ENCODE data around the gene RDH14. TPM values are rescaled to one million over a fixed set of nuclear protein-coding genes. Genes with fewer than 3 reads are reported as not detected.

The RDH14 gene, protein sequence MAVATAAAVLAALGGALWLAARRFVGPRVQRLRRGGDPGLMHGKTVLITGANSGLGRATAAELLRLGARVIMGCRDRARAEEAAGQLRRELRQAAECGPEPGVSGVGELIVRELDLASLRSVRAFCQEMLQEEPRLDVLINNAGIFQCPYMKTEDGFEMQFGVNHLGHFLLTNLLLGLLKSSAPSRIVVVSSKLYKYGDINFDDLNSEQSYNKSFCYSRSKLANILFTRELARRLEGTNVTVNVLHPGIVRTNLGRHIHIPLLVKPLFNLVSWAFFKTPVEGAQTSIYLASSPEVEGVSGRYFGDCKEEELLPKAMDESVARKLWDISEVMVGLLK
- total RNA-seq = 20.6 TPM

DNA sequence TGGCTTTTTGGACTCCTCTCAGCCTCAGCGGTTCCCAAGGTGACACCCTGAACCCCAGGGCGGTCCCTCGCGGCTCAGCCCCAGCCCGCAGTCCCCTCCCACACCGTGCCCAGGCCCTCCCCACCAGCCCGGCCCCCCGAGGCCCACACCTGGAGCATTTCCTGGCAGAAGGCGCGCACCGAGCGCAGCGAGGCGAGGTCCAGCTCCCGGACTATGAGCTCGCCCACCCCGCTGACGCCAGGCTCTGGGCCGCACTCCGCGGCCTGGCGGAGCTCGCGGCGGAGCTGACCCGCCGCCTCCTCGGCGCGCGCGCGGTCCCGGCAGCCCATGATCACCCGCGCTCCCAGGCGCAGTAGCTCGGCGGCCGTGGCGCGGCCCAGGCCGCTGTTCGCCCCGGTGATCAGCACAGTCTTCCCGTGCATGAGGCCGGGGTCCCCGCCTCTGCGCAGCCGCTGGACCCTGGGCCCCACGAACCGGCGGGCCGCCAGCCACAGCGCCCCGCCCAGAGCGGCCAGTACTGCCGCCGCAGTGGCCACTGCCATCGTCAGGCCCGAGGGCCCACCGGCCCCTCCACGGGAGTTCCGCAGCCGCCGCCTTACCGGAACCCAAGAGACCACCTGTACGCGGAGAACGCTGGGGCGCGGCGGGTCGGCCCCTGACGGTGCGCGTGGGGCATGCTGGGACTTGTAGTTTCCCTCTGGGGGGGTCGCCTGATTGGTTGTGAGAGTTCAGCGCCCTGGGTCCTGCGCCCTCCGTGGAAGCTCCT lies at the start of gene RDH14:
Gene RDH14 (minus strand): TSS at position 623 of the 766 bp plus-strand sequence. CDS start 81 bp downstream, at position 542.
- peak; percentile 97 for DNase-seq (ENCODE audit: low spot score)

DNA sequence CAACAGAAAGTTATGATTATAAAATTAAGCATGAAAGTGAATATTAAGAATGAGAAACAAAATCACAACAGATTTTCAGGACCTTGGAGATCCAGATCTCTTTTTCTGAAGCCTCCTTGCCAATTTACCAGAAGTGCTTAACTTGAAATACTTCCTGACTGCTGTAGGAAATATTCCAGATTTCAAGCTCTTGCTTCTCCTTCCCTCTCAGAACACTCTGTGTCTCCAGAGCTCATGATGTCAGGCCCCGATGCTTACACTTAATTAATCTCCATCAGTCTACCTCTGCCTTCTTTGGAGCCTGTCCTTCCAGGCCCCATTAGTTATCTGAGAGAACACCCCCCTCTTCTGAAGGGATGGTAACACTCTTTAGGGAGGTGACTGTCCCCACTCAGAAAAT lies 49.6 kb upstream of the RDH14 start:
- no peak for DNase-seq (ENCODE audit: low spot score)

DNA sequence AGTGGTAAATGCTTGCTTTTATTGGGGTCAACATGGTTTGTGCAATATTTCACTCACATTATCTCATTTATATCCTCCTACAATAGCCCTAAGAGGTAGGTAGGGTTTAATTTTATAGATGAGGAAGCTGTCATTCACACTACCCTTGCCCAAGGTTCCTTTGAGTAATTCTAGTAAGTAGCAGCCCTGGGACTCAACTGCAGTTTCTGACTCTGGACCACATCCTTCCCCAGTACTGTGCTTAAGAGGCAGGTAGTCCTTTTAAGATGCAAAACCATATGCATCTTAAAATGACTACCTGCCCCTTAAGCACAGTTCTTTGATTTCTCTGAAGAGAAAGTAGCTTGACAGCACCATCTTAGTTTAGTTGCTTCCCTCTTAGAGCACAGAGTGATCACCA lies 44.7 kb upstream of the RDH14 start:
- DNase-seq (ENCODE audit: low spot score) = no peak

DNA sequence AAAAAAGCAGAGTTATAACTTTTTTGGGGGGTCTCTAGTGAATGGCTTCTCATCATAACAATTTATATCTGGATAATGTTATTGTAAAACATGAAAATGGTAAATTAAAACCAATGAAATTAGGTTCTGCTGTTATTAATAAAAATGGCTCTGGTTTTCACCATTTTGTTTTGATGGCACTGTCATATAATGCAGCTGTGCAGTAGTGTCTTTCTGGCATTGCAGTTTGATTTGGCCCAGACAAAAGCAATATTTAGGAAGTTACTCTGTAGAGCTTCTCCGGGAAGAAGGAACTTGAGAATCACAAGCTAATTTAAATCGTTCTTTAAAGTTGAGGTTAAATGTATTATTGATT lies 44.1 kb upstream of the RDH14 start:
- DNase-seq (ENCODE audit: low spot score) = no peak

DNA sequence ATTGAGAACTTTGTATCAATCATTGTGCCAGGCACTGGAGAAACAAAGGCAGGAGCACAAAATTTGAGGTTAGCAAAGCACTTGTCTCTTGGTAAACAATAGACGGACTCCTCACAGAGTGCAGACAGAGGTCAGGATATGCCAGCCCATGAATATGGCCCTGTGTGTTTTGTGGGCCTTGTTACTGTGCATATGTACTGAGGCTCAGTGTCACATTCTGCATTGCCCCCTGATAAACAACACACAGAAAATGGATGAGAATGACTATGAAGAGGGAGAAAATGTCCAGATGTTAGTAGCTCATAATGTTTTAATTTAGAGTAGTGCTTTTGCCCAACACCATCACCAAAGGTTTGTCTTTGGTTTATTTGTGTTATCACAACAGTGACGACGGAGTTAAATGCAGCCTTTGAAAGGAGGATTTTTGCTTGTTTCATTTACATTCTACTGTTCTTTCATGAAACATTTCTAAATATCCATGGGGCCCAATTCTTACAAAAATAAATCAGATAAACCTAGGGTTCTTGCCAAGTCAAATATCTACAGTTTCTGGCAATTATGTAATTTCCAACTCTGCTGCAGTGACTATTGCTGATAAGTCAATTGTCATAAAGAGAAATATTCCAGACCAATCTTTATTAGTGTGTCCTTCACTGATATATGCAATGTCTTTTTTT lies 43.5 kb upstream of the RDH14 start:
- DNase-seq (ENCODE audit: low spot score) = no peak

DNA sequence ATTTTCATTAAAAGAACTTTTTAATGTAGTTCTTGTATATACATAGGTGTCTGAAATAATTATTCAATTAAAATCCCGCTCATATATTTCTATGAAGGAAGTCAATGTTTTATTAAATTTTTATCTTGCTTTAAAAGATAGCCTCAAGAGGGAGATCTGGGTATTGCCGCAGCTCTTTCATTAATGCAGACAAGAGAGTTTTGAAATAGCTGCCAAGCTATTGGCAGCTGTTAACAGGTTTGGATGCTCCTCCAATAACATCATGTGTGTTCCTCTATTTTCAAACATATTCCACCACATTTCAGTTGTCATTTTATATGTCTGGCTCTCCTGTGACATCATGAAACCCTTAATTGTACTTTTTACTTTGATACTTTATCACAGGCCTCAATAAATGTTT lies 41.8 kb upstream of the RDH14 start:
- DNase-seq (ENCODE audit: low spot score) = no peak

DNA sequence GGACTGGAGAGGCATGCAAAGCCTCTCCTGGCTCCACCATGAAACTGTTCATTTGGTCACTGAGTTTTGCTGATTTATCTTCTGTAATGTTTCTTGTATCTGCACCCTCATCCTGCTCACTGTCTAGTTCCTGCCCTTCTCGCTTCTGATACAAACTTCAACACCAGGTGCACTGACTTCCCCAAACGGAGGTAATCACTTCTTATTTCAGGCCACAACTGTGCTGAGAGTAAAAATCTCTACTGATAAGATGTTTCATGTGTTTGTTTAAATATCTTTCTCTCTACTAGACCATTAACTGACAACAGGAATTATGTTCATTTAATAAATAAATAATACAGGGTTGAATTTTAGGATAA lies 39.8 kb upstream of the RDH14 start:
- DNase-seq (ENCODE audit: low spot score) = no peak

DNA sequence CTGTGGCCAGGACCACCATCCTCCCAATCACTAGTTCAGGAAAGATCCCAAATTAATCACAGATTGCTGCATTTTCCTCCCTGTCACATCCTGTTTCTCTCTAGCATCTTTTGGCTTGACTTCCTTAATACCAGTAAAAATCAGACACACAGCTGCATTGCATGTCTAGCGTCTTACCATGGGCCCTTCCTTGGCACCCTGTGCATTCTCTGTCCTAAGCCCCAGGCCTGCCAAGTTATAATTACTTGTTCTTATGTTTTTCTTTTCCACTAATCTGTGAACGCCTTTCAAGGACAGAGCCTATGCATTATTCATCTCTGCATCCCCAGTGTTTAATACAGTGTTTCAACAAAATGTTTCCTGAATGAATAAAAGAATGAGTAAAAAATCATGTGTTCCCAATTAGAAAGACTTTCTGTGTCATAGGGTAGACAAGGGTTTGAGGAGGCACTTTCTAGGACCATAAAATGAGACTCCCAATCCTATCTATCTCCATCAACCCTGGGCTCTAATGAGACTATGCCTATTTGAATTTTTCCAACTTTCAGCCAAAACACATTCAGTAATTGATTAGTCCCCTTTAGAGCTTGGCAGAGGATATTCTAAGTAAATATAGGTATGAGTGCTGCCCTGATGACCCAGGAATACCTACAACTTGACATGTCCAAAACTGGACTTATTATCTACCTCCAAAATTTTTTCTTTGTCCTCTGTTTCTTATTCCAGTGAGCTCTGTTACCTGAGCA lies 39.2 kb upstream of the RDH14 start:
- no peak for DNase-seq (ENCODE audit: low spot score)

DNA sequence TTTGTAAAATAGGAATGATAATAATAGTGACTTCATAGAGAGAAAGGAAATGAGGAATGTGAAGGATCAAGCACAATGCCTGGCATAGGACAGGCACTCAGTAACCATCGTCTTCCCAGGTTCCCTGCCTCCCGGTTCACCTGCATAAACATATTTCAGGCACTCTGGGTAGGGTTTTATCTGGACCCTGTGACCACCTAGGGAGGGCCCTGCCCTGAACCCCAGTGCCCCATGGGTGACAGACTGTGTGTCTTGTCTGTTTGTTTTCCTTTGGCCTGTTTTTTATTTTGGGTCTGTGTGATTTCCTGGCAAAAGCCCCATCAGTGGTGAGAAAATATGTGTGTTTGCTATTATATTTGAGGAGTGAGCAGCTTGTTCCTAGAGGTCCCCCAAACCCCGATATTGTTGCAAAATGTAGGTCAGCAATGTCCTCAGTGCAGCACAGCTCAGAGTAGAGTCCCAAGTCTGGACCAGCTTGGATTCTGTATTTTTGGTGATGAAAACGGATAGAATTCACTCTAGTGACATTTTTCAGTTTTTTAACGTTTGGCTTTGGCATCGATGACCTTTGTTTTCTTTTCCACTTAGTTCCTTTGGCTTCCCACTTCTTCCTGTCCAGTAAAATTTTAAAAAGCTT lies 38.5 kb upstream of the RDH14 start:
- no peak for DNase-seq (ENCODE audit: low spot score)

DNA sequence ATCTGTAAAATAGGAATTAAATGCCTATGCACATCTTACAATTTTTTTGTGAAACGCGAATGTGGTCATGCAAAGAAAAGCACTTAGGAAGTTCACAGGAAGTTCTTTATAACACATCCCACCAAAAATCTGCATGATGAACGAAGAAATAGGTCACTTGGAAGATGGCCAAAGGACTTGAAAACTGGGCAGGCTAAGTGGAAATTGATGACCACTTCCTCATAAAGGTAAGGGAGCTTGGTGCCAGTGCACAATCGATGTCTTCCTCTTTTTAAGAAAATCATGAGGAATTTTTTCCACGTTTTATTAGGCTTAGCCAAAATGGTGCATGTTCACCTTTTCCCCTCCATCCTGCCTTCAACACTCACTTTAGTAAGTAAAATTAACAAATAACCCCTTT lies 37.2 kb upstream of the RDH14 start:
- no peak for DNase-seq (ENCODE audit: low spot score)

DNA sequence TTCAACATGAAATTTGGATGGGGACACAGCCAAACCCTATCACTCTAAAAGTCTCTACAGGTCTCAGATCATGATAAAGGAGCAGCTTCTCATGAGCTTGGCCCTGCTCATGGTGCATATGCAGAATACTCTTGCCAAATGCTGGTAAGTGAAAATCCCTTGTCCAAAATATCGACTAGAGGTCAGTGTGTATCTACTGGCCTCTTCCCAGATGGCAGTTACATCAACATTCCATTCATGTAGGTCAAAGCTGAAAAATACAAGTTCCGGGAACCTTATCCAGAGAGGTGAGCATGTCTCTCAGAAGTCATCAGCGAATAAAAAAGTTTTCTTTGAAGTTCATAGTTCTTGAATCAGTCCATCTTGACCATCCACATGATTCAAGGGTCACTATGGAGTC lies 36.5 kb upstream of the RDH14 start:
- DNase-seq (ENCODE audit: low spot score) = no peak

DNA sequence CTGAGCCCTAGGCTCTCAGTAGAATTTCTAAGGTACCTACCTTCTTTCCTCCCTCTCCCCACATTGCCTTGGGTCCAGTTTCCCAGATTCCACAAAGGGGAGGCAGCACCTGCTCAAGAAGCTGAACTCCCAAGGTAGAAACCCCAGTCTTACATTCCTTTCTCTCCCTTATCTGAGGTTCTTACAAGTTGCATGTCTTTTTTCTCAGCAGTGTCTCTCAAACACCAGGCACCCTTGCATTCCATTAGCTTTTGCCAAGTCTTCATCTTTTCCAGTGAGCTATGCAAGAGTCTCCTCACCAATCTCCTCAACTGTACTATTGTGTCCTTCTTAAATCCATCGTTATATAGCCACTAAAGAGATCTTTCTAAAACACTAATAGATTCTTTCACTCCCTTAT lies 33.0 kb upstream of the RDH14 start:
- DNase-seq (ENCODE audit: low spot score) = no peak

DNA sequence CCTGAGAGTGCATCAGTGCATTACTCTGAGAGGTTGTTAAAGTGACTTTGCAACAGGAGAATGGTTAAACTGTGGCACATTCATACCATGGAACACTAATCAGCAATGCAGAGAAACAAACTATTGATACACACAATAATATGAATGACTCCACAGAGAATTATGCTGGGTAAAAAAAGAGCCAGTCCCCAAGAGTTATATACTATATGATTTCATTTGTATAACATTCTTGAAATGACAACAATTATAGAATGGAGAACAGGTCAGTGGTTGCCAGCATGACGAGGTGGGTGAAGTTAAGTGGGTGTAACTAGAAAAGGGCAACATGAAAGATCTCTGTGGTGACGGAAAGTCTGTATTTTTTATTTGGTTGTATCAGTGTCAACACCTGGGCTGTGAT lies 31.9 kb upstream of the RDH14 start:
- no peak for DNase-seq (ENCODE audit: low spot score)

DNA sequence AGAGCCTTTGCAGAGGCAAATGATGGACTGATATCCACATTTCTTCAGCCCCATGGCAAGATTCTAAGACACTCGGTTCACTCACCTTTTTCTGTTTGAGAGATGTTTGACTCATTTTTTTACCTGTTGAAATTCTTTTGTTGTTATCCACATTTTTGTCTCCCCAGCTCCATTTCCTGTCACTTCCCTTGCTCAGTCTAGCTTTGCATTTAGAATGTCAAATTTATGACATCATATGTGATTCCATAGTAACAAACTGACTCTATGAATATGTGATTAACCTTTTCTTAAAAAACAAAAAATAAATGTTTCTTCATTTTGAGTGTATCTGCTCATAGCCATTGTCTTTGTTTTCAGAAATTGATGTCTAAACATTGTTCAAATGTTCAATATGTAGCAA lies 28.9 kb upstream of the RDH14 start, which contains the start of gene NT5C1B:
Gene NT5C1B (minus strand): TSS at position 216 of the 400 bp plus-strand sequence. CDS start 101 bp downstream, at position 115.
- DNase-seq (ENCODE audit: low spot score) = no peak

DNA sequence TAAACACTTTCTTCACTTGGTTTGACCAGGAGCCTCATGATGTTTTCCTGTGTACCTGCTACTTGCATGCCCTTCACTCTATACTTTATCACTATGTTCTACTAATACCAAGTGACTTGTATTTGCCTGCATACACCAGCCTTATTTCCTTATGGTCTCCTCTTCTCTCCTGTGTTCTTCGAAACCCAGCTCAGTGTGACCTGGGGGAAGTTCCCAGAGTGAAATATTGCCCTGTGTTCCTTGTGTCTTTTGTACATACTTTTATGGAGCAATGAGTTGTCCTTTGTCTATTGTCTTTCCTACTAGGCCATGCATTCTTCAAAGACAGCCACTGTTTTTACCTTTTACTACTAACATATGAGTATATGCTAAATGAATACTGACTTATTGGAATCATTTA lies 28.3 kb upstream of the RDH14 start:
- DNase-seq (ENCODE audit: low spot score) = no peak

DNA sequence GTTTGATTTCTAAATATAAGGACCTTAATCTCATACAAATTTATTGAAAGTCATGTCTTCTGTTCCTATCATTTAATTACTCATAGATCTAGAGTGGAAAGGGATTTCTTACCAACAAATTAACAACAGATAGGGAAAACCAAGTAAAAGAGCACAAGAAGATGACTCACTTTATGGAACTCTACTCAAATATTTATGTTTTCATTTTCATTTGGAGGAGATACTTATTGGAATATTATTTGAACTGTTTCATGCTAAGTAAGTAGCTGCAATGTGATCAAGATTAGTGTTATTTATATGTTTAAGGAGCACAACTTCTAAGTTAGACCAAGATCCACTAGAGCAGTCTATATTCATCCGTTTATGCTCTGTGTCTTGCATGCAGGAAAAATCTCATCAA lies 27.6 kb upstream of the RDH14 start:
- DNase-seq (ENCODE audit: low spot score) = no peak

DNA sequence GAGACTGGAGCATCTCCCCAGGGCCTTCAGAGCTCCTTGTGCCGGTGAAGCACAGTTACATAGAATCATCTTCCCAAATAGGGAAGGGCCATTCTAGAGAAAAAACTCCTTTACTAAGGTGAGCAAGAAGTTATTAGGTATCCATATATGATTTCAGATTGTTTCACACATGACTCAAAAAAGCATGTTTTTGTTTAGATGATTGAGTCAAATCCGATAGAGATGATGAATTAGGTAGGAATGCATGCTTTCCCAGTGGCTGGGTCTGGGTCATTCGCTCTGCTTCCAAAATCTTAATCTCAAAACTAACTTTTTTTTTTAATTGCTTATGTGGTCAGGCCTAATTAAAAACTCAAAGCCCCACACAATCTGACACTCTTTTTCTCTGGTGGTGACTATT lies 25.1 kb upstream of the RDH14 start:
- no peak for DNase-seq (ENCODE audit: low spot score)

DNA sequence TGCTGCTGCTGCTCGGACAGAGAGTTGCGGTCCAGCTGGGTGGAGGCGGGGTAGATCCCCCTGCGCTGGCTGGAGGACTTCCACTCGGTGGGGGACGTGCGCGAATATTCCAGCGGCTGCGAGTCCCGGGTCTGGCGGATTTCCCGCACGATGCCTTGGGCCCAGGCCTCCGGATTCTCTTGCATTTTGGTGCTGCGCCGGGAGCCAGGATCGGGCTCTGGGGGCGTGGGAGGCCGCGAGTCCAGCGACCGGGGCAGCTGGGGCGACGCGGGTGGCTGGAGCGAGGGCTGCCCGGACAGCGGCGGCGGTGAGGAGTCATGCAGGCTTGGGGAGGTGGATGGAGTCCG lies 24.1 kb upstream of the RDH14 start:
- DNase-seq (ENCODE audit: low spot score) = no peak

DNA sequence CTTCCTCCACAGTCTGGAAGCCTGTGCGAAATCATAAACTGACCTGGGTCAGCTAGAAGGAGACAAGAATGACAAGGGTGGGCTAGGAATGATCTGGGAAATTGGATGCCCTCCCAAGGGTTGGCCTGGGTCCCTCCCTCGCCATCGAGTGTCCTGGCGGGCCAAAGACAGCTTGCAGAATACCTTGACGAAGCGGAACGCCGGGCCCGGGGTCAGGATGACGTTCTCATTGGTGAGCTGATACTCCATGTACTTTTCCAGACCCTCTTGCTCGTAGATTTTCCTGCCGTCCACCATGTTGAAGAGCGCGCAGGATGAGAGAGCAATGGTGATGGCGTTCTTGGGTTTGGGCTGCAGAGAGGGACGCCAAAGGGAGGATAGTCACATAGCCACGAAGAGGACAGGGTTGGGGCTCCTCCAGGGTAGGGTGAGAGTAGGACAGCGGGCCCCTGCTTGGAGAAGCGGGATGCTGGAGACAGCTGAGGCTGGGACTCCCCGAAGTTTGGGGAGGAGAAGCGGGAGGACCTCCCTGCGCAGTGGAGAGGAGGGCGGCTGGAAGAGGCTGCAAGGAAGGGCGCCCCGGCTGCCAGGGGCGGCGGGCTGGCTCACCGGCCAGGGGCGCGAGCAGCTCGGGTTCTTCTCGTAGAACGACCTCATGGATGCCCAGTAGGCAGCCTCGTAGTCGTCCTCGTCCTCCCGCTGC lies 23.6 kb upstream of the RDH14 start:
- no peak for DNase-seq (ENCODE audit: low spot score)

DNA sequence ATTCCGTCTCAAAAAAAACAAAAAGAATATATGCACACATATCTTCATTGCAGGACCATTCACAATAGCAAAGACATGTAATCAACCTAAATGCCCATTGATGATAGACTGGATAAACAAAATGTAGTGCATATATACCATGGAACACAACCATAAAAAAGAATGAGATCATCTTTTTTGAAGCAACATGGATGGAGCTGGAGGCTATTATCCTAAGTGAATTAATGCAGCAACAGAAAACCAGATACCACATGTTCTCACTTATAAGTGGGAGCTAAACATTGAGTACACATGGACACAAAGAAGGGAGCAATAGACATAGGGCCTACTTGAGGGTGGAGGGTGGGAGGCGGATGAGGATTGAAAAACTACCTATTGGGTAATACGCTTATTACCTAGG lies 20.2 kb upstream of the RDH14 start:
- no peak for DNase-seq (ENCODE audit: low spot score)

DNA sequence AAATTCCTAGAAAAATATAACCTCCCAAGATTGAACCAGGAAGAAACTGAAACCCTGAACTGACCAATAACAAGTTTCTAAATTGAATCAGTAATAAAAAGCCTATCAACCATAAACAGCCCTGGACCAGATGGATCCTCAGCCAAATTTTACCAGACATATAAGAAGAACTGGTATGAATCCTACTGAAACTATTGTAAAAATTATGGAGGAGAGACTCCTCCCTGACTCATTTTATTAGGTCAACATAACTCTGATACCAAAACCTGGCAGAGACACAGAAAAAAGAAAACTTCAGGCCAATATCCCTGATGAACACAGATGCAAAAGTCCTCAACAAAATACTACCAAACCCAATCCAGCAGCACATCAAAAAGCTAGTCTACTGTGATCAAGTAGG lies 17.6 kb upstream of the RDH14 start:
- DNase-seq (ENCODE audit: low spot score) = no peak
